A673 (cell line): Measurements from ENCODE around the gene UBE2B. TPM values are rescaled to one million over a fixed set of nuclear protein-coding genes. Genes with fewer than 3 reads are reported as not detected.

Experiments used
- BruUV-seq: library from RNA; stranded (reverse); fragments of 400-500 nt; replicated peaks from 2 replicates; lab custom pipeline; 2021; lab: Mats Ljungman, UMichigan
- CTCF ChIA-PET: fragments of 300-600 bp; sonication (Branson Sonifier 250); formaldehyde crosslinking; loops from one replicate; lab custom pipeline; 2022; ENCODE audit warnings: antibody characterized with exemption; lab: Charles Lee
- POLR2A ChIA-PET: fragments of 300-600 bp; sonication (Branson Sonifier 250); formaldehyde crosslinking; loops from one replicate; lab custom pipeline; 2022; ENCODE audit warnings: antibody characterized with exemption; ENCODE audit not compliant: low non-redundant PET; lab: Charles Lee
- DNase-seq: peaks from one replicate; pipeline ENCODE4 v3.0.0-alpha.2; 2015; ENCODE audit warnings: low spot score
- H3K27ac ChIP-seq: fragments of 200-600 bp; sonication (generic); 2 replicates; pipeline ENCODE4 v1.5.1; 2016; ENCODE audit warnings: mixed run types, low read depth, mild to moderate bottlenecking, mixed read lengths, antibody characterized with exemption, low read length; ENCODE audit not compliant: poor library complexity, severe bottlenecking
- H3K27me3 ChIP-seq: fragments of 200-600 bp; sonication (generic); replicated peaks from 2 replicates; pipeline ENCODE4 v1.6.1; 2017; ENCODE audit warnings: mixed run types, low read depth, mild to moderate bottlenecking, mixed read lengths, antibody characterized with exemption, low read length; ENCODE audit not compliant: insufficient read depth, poor library complexity
- H3K36me3 ChIP-seq: fragments of 200-600 bp; sonication (generic); 2 replicates; pipeline ENCODE4 v1.6.1; 2016; ENCODE audit warnings: mixed run types, mild to moderate bottlenecking, mixed read lengths, antibody characterized with exemption, low read length; ENCODE audit not compliant: insufficient read depth, poor library complexity, severe bottlenecking
- H3K4me1 ChIP-seq: fragments of 200-600 bp; sonication (generic); 2 replicates; pipeline ENCODE4 v1.6.1; 2017; ENCODE audit warnings: mixed run types, mild to moderate bottlenecking, mixed read lengths, antibody characterized with exemption, low read length; ENCODE audit not compliant: insufficient read depth, poor library complexity, severe bottlenecking
- H3K4me3 ChIP-seq: fragments of 200-600 bp; sonication (generic); 2 replicates; pipeline ENCODE4 v1.5.1; 2016; ENCODE audit warnings: low read depth, mixed run types, mild to moderate bottlenecking, mixed read lengths, low read length; ENCODE audit not compliant: poor library complexity, severe bottlenecking
- H3K9me3 ChIP-seq: fragments of 200-600 bp; sonication (generic); 2 replicates; pipeline ENCODE4 v1.6.1; 2016; ENCODE audit warnings: mixed run types, low read depth, mild to moderate bottlenecking, mixed read lengths, antibody characterized with exemption, low read length; ENCODE audit not compliant: poor library complexity, severe bottlenecking
- CTCF ChIP-seq: fragments of 300-800, 200-600 bp; sonication (generic); conservative IDR thresholded peaks from 2 replicates; pipeline ENCODE4 v1.5.1; 2017; ENCODE audit warnings: low read depth, mild to moderate bottlenecking, antibody characterized with exemption, low read length, moderate library complexity, mixed read lengths
- EZH2 ChIP-seq: fragments of 200-600 bp; sonication (generic); IDR thresholded peaks from 2 replicates; pipeline ENCODE4 v1.6.1; 2017; ENCODE audit warnings: borderline replicate concordance, low read depth, mild to moderate bottlenecking, mixed read lengths, antibody characterized with exemption, low read length; ENCODE audit not compliant: poor library complexity, severe bottlenecking
- intact Hi-C: fragments of 100-400 bp; cut with micrococcal nuclease; formaldehyde crosslinking; loops from one replicate; pipeline ENCODE4 v1.10.0; 2022; ENCODE audit not compliant: unreplicated experiment
- total RNA-seq: library from RNA; stranded (reverse); gene quantifications from 2 replicates; pipeline ENCODE4 v1.2.3, GENCODE V29; 2021

The UBE2B gene
- total RNA-seq, 1 experiment from 2014 or later: 73.8 TPM

DNA sequence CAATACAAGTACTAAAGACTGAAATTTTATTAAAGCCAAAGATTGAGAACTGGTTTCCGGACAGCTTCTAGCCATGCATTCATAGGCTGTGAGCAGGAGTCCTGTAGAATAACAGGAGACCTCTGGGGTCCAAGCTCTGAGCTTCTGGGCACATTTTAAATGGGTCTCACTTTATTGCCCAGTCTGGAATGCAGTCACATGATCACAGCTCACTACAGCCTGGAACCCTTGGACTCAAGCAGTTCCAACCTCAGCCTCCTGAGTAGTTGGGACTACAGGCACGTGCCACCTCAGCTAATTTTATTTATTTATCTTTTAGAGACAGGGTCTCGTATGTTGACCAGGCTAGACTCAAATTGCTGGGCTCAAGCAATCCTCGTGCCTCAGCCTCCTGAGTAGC, 24.9 kb downstream of the UBE2B start:
- H3K4me3 ChIP-seq: no peak overlapping the region
- POLR2A ChIA-PET: no interaction called here
- peaks cover 49% of the 10 kb centered on the region for H3K36me3 ChIP-seq
- CTCF ChIA-PET: no interaction called here
- H3K4me1 ChIP-seq: no peaks in the 10 kb centered on the region
- no peak overlapping the region for H3K27ac ChIP-seq
- no TSS peak for BruUV-seq
- intact Hi-C loops: no loop called here
- TF ChIP-seq CTCF: no peak
- TF ChIP-seq EZH2: no peak
- H3K9me3 ChIP-seq: no peaks in the 10 kb centered on the region
- H3K27me3 ChIP-seq: no peaks in the 10 kb centered on the region
- no peak for DNase-seq

DNA sequence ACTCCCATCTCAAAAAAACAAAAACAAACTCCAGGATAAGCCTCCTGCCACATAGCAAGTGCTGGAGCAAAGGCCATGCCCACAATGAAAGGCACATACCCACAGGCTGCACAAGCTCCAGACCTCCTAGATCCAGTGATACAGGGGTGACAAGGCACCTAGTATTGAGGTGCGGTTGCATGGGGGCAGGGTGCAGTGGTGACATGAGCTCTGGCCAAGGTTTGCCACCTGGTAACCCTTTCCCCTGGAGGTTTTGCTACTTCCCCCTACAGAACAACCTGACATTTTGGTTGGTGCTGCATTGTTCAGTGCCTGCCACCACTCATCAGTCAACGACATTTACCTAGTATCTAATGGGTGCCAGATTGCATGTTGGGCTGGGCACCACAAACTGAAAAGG, 25.8 kb downstream of the UBE2B start:
- Histone ChIP-seq H3K36me3 (peaks cover 46% of the 10 kb centered on the region), H3K27me3 (no peaks in the 10 kb centered on the region), H3K27ac (no peak overlapping the region), H3K4me1 (no peaks in the 10 kb centered on the region), H3K4me3 (no peak overlapping the region), H3K9me3 (no peaks in the 10 kb centered on the region)
- BruUV-seq: no TSS peak
- POLR2A ChIA-PET: no interaction called here
- CTCF ChIA-PET: no interaction called here
- no peak for TF ChIP-seq CTCF
- TF ChIP-seq EZH2: no peak
- no peak for DNase-seq
- intact Hi-C loops: no loop called here

DNA sequence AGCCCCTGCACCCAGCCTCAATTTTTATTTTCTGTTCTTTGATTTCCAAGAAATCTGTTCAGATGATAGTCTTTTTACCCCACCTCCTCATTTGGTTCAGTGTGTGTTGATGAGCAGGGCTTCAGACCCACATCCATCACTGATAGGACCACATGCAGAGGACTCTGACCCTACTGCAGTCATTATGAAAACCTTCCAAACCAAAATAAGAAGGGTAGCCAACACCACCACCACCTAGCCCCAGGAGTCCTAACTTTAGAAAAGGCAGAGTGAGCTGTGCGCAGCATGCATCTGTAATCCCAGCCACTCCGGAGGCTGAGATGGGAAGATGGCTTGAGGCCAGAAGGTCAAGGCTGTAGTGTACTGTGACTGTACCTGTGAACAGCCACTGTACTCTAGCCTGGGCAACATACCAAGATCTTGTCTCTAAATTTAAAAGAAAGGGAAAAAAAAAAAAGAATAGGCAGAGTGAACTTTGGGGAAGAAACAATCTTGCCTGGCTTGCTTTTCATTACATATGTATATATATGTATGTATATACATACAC, 27.3 kb downstream of the UBE2B start:
- TF ChIP-seq CTCF (no peak), EZH2 (no peak)
- Histone ChIP-seq H3K27me3 (no peaks in the 10 kb centered on the region), H3K4me3 (no peak overlapping the region), H3K36me3 (peaks cover 35% of the 10 kb centered on the region), H3K4me1 (no peaks in the 10 kb centered on the region), H3K27ac (no peak overlapping the region), H3K9me3 (no peaks in the 10 kb centered on the region)
- DNase-seq: no peak
- POLR2A ChIA-PET: no interaction called here
- intact Hi-C loops: no loop called here
- BruUV-seq: no TSS peak
- CTCF ChIA-PET: no interaction called here
